HG03378 (cell line): Measurements from ENCODE around the gene SLC22A23.

Source experiments
- ATAC-seq: cut with Tn5 transposase; IDR thresholded peaks from one replicate; pipeline ENCODE4 v1.9.1; 2021; ENCODE audit warnings: mild to moderate bottlenecking, moderate library complexity; ENCODE audit not compliant: unreplicated experiment

The SLC22A23 gene

DNA sequence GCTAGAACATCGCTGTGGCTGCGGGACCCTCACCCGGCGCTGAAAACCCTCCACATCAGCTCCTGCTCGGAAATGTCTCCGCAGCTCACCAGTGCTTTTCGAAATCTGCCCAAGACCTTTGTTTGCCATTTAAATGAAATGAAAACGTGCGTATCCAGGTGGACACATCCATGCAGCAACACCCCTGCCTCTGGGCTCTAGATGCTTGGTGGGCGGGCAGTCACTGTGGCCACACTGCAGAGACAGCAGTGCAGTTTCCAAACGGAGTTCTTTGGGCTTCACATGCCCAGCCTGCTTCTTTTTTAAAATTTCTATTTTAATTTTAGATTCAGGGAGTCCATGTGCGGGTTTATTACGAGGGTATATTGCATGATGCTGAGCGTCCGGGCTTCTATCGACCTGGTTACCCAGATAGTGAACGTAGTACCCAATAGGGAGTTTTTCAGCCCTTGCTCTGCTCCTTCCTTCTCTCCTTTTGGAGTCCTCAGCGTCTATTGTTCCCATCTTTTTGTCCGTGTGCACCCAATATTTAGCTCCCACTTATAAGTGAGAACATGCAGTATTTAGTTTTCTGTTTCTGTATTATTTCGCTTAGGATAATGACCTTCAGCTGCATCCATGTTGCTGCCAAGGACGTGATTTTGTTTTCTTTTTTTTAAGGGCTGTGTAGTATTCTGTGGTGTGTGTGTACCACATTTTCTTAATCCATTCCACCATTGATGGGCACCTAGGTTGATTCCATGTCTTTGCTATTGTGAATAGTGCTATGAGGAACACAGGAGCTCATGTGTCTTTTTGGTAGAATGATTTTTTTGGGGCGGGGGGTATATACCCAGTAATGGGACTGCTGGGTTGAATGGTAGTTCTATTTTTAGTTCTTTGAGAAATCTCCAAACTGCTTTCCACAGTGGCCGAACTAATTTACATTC, 224.6 kb downstream of the SLC22A23 start:
- no peak for ATAC-seq

DNA sequence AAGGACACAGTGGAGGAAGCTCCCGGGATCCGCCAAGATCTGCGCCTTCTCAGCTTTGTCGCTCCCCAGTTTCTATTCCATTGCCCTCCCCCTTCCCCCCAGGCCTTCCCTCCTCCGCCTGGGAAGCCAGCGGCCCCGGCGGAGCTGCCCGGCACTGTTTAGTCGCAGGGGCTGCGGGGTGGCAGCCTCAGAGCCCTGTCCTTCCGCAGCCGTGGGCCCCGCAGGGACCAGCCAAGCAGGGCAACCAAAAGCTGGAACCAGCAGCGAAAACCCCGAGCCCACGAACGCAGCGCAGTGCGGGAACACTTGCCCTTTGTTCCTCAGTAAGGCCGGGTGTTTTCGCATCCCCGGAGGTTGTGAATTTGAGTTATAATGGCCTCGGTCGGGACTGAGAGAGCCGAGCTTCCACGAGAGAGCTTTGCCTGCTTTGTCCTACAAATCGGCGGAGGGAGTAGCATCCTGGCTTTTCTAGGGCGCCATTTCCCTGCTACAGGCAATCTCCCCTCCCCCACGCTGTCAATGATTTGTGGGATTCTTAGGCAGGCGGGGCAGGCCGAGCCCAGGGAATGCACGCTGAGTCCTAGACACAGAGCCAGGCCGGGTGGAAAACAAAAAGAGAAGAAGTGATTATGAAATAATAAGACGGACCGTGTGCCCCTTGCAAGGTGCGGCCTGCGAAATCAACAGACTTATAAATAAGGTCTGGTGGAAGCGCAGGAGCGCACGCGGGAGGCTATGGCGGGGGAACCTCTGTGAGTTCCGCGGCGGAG, 225.4 kb downstream of the SLC22A23 start:
- ATAC-seq = no peak

DNA sequence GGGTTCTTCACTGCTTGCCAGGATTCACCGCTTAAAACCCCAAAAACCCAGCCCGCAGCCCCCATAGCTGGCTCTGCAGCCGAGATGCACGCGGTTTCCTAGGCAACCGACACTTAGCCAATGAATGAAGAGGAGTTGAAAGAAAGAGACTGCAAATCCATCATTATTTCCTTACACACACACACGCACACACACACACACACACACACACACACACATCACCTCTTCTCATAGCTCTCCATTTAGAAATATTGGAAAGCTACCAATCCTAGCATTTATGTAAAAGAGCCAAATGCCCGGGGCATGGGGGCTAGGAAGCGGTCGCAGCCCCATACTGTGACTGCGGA, 226.0 kb downstream of the SLC22A23 start:
- ATAC-seq = no peak

- no peak for ATAC-seq
These were observed 226.5 kb downstream of the SLC22A23 start for GRCh38 chr6:3230256-3230882.

DNA sequence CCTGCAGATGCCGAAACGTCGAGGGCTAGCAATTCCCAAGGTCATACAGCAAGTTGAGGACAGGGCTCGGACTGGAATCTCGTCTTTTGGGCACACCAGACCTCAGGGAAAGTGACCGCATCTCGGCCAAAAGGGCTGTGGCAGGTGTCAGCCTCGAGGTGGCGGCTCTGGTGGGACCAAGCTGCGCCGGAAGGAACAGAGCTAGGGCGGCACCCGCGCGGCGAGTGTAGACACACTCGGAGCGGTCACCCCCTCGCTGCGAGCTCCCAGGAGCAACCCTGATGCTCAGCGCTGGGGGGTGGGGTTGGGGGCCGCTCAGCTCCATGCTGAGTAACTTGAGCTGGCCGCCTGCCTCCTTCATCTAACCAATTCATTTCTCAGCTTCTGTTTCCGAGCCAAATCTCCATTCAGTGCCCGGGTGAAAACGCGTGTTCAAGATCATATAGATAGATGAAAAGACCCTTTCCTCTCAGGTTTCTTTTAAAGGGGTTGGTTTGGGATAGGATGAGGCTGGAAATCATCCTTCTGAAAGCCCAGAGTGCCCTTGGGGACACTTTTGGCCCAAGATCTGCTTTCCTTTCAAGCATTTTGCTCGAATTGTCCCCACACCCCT, 227.2 kb downstream of the SLC22A23 start:
- no peak for ATAC-seq

DNA sequence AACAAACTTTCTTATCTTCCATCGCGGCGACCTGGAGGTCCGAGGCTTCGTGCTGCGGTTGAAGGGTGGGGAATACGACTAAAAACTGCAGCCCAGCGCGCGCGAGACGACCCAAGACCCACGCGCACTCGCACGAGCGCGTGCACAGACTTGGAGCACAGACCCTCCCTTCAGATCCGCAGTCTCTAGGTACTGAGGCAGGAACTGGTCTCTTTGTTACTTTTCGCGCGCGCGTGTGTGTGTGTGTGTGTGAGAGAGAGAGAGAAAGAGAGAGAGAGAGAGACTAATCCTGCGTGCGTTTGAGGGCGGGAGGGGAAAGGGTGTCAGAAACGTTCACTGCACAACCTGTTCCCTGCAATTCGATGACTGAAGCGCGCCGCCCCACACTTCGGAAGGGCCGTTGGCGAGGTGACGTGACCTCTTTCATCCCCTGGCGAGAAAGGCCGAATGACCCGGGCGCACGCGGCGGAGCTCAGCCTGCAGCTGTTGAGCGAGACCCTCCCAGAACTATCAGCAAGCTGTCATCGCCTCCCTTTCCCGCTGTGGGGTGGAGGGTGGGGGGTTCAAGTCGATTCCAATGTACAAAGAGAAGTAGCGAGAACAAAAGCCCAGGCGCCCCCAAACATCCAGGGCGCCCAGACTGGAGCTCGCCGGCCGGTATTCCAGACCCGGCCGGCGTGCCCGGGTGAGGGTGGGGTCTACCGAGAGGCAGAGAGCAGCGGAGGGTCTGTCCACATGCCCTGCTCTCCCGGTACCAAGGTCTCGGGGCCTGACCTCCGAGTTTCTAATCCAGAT, 227.9 kb downstream of the SLC22A23 start:
- ATAC-seq = no peak

DNA sequence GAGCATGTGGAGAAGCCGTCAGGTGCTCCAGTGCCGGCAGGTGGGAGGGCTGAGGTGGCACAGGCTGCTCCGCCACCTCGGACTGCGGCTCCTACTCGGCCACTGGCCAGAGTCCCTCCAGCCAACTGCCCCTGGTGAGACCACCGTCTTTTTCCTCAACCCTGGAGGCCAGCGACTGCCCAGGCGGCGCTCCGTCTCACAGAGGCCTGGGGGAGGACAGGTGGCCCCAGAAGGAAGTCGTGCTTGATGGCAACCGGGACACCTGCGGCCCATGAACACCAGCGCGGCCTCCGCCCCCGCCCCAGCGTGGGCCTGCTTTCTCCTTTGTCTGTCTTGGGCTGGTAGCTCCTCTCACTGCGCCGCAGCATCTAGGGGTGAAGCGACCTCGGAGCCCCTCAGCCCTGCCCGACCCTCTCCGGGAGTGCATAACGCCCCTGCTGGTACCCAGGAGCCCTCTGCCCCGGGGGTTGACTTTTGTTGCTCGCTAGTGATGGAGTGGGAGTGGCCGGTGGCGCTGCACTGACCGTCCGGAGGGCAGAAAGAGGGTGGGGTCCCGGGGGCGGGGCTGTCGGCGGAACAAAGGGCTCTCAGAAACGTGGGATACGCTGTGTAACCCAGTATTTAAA, 228.7 kb downstream of the SLC22A23 start:
- ATAC-seq = no peak

DNA sequence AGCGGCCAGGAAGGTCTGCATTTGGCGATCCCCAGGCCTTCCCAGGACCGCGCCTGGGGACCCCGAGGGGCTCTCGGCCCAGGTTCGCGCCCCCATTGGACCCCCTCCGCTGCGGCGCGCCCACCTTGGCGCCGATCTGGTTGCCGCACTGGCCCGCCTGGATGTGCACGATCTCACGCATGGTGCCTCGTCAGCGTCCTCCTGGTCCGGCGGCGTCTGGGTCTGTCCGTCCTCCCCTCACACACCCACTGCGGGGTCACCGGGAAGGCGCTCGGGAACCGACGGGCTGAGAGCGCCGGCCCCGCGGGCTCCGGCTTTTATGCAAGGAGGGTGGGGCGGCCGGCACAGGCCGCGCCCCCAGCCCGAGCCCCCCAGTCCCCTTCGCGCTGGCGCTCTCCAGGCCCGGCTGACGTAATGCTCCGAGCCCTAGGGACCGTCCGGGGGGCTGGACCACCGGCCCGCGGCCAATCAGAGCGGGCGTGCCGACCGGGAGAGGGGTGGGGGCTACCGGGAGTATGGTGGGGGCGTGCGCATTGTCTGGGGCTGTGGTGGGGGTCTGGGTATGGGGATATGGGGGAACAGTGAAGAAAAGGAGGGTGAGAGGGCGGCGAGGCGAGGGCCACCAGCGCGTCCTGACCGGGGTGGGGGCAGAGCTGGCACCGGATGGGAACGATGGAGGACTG, 229.3 kb downstream of the SLC22A23 start, which contains the start of gene TUBB2B:
TUBB2B (minus strand) TSS at position 291 of the 683 bp plus-strand sequence; CDS start at position 181, 110 bp downstream.
- no peak for ATAC-seq

DNA sequence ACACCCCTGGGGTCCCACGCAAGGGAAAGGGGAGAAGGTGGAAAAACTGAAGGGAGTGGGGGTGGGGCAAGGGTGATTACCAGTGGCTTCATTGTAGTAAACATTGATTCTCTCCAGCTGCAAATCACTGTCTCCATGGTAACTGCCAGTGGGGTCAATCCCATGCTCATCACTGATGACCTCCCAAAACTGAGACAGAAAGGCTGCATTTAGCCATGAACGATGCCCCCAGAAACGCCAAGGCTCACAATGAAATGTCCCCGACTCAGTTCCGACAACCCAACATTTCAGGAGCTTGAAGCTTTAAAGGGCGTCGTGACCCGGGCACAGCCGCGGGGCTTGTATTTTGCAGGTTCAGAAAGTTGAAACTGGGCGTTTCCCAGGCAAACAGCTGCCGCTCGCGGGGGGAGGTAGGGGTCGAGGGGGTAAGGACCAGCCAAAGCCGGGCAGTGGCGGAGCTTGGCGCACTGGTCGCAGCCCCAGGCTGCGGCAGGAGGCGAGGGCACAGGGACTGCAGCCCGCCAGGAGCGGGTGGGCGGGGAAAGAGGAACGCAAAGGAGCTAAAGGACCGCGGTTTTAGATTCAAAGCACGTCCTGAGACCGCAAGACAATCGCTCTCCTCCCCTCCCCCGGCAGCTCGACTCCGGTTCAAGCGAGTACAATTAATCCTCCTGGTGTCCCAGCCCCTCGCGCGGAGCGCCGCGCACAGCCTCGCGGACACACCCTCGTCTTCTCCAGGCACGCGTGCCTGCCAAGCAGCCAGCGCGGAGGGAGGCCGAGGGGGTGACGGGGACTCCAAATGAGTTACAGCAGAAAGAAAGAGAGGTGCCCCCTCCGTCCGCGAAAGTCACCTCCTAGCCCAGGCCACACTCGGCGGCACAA, 230.1 kb downstream of the SLC22A23 start:
- ATAC-seq = no peak

GRCh38 chr6:3226042-3226441, 230.8 kb downstream of the SLC22A23 start:
- no peak for ATAC-seq

DNA sequence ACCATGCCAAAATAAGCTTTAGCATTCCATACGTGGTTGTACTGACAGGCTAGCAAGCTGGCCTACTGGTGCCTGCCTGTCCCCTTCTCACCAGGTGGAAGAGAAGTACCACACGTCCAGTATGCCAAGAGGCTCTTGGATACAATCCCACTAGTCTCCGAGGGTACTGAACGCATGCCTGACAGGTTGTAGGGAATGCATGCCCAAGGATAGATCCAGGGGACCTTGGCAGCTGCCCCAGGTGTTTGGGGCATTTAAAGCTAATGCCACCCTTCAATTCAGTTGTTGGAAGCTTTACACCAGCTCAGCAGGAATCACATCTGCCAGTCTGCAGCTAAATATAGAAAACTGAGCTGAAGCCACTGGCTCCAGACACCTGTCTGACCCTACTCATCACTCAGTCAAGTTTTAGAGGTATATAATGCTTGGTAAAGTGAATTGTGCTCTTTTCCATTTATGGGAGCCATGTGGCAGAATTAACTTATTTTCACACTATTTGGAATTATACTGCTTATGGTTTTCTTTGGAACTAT, 234.3 kb downstream of the SLC22A23 start:
- no peak for ATAC-seq

DNA sequence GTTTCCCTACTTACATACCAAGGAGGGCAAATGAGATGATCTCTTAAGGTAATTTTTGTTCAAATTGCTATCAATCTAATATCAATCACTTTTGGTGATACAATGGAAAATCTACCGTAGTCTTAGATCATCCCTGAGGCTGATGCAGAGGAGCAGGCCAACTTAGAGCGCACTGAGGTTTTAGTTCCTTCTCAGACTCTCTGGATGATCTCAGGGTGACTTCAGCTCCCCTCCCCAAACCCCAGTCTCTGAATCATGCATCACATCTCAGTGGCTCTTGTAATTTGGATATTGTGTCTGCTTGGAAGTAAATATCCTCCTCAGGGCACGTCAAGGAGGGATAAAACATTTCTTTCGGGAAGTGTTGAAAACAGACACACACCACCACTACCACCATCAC, 235.3 kb downstream of the SLC22A23 start:
- ATAC-seq = no peak

DNA sequence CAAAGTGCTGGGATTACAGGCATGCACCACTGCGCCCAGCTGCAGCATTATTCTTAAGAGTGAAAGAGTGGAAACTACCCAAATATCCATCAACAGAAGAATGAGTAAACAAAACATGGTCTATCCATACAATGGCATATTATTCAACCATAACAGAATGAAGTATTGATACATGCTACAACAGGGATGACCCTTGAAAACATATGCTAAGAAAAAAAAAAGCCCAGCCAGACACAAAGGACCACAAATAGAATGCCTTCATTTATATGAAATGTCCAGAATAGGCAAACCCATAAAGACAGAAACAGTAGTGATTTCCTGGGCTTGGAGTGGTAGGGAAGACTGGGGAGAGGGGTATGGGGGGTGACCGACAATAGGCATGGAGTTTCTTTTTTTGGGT, 236.5 kb downstream of the SLC22A23 start:
- ATAC-seq = no peak
